Astrocyte (in vitro differentiated cells and primary cell): ENCODE measurements around the gene NAIF1.

Experiments used
- EZH2 ChIP-seq: IDR thresholded peaks from 2 replicates; pipeline ENCODE4 v1.6.1; 2012; ENCODE audit warnings: mild to moderate bottlenecking, low read length, inconsistent platforms; ENCODE audit not compliant: insufficient read depth
- TF ChIP-seq, protein P1 (sequence below): IDR thresholded peaks from 2 replicates; pipeline ENCODE4 v1.5.1; 2011; ENCODE audit warnings: low read depth, mild to moderate bottlenecking, inconsistent platforms, low read length, moderate library complexity; ENCODE audit not compliant: insufficient read depth

DNA sequence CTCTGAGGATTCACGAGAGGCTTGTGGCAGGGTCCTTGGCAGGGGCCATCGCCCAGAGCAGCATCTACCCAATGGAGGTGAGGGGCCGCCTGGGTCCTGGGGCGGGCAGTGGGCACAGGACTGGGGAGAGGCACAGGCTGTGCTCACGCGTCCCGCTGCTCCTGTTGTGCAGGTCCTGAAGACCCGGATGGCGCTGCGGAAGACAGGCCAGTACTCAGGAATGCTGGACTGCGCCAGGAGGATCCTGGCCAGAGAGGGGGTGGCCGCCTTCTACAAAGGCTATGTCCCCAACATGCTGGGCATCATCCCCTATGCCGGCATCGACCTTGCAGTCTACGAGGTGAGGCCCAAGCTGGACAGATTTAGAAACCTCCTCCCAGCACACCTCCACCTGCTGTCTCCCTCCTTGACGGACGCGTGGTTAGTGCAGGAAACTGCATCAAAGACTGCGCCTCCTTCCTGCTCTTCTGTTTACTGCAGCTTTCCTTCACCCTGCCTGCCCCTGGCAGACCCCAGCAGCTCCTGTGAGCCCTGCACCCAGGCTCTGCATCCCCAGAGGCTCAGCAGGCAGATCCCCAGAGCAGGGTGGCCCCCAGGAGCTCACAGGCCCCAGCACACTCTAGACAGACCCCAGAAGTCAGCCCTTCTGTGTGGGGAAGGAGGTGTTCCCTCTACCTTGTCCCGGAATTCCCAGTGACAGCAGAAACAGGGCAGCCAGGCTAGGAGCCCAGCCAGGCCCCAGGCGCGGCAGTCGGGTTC lies 39.2 kb upstream of the NAIF1 start:
- TF ChIP-seq, protein P1, sequence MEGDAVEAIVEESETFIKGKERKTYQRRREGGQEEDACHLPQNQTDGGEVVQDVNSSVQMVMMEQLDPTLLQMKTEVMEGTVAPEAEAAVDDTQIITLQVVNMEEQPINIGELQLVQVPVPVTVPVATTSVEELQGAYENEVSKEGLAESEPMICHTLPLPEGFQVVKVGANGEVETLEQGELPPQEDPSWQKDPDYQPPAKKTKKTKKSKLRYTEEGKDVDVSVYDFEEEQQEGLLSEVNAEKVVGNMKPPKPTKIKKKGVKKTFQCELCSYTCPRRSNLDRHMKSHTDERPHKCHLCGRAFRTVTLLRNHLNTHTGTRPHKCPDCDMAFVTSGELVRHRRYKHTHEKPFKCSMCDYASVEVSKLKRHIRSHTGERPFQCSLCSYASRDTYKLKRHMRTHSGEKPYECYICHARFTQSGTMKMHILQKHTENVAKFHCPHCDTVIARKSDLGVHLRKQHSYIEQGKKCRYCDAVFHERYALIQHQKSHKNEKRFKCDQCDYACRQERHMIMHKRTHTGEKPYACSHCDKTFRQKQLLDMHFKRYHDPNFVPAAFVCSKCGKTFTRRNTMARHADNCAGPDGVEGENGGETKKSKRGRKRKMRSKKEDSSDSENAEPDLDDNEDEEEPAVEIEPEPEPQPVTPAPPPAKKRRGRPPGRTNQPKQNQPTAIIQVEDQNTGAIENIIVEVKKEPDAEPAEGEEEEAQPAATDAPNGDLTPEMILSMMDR: no peak
- TF ChIP-seq EZH2: no peak
